ENCODE results near the gene SLC6A13.

DNA sequence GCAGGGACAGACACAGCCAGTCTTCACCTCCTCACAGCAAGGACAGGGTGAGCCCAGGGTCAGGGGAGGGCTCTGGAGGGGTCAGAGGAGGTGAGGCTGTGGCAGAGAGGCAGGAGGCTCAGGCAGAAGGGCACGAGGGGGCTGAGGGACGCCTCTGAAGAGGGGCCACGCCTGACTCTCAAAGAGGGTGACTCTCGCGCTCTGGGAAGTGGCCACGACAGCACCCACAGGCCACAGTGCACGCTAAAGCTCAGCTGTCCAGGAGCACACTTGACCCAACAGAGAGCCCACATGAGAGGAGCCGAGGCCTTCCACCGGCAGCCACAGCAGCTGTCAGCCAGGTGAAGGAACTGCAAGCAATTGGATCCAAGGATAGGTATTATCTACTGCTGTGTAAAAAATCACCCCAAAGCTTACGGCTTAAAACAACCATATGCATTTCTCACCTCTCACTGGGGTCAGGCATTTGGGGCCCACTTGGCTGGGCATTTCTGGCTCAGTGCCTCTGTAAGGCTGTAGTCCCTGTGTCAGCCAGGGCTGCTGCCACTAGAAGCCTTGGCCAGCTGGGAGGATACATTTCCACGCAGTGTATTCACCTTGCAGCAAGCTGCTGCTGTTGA lies 76.5 kb downstream of the SLC6A13 start:
- TF ChIP-seq, protein P1, sequence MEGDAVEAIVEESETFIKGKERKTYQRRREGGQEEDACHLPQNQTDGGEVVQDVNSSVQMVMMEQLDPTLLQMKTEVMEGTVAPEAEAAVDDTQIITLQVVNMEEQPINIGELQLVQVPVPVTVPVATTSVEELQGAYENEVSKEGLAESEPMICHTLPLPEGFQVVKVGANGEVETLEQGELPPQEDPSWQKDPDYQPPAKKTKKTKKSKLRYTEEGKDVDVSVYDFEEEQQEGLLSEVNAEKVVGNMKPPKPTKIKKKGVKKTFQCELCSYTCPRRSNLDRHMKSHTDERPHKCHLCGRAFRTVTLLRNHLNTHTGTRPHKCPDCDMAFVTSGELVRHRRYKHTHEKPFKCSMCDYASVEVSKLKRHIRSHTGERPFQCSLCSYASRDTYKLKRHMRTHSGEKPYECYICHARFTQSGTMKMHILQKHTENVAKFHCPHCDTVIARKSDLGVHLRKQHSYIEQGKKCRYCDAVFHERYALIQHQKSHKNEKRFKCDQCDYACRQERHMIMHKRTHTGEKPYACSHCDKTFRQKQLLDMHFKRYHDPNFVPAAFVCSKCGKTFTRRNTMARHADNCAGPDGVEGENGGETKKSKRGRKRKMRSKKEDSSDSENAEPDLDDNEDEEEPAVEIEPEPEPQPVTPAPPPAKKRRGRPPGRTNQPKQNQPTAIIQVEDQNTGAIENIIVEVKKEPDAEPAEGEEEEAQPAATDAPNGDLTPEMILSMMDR (IDR thresholded peaks at IDR 0.05) = no peak
- TF ChIP-seq POLR2A (IDR thresholded peaks at IDR 0.05) = no peak
